IgD-negative memory B cell (primary cell): Measurements from ENCODE around the gene MS4A7. TPM values are rescaled to one million over a fixed set of nuclear protein-coding genes. Genes with fewer than 3 reads are reported as not detected.
A peak's percentile ranks its signal among the peaks of the same experiment; 100 is the strongest.
"Not testable (repeated sequence)": the region's sequence is repeated elsewhere in the genome, so short reads cannot be mapped to it uniquely, and the experiment has no call there.

Experiments
- H3K27ac Mint-ChIP-seq, 3 donors: one replicate each; pipeline ENCODE4 v1.8.0; 2020 to 2022; ENCODE audit warnings: mild to moderate bottlenecking in 3 of 3, mixed read lengths in 3 of 3, moderate library complexity in 1 of 3
- H3K27me3 Mint-ChIP-seq: one replicate; pipeline ENCODE4 v1.8.0; 2021; ENCODE audit warnings: mixed read lengths
- H3K36me3 Mint-ChIP-seq: one replicate; pipeline ENCODE4 v1.8.0; 2020; ENCODE audit warnings: mild to moderate bottlenecking, mixed read lengths
- H3K4me1 Mint-ChIP-seq, 3 donors: one replicate each; pipeline ENCODE4 v1.8.0; 2020 to 2022; ENCODE audit warnings: mixed read lengths in 3 of 3, mild to moderate bottlenecking in 1 of 3
- H3K4me3 Mint-ChIP-seq, 4 donors: one replicate each; pipeline ENCODE4 v1.8.0; 2020 to 2022; ENCODE audit warnings: mild to moderate bottlenecking in 4 of 4, mixed read lengths in 4 of 4, moderate library complexity in 3 of 4
- H3K9me3 Mint-ChIP-seq, 3 donors: one replicate each; pipeline ENCODE4 v1.8.0; 2020 to 2021; ENCODE audit warnings: mixed read lengths in 3 of 3, mild to moderate bottlenecking in 1 of 3
- polyA plus RNA-seq: library from polyadenylated mRNA; unstranded; fragments of 300-500 nt; fragmentation: Illumina TruSeq; gene quantifications from one replicate; pipeline ENCODE4 v1.2.3, GENCODE V29; 2021

Gene MS4A7
- polyA plus RNA-seq, 1 donor from 2014 or later = 16.8 TPM

- Mint-ChIP-seq H3K27ac (peak overlapping the region; percentile 85 to 98 (median 97)), H3K27me3 (no peaks in the 10 kb centered on the region), H3K4me1 (peaks cover 38 to 50% (median 42%) of the 10 kb centered on the region in 3 donors), H3K36me3 (peaks cover 5% of the 10 kb centered on the region), H3K4me3 (peak overlapping the region; percentile 68 to 92 (median 82)), H3K9me3 (peaks cover 3 to 5% (median 4%) of the 10 kb centered on the region in 3 donors)
Observed at GRCh38 chr11:60363542-60364470, 14.5 kb upstream of the MS4A7 start.

- not testable (repeated sequence) for H3K36me3 Mint-ChIP-seq, H3K27me3 Mint-ChIP-seq, H3K9me3 Mint-ChIP-seq
- peak overlapping the region in 2 of 4 donors; percentile 76 to 84 for H3K4me3 Mint-ChIP-seq
- peaks cover 42 to 58% (median 43%) of the 10 kb centered on the region in 3 donors for H3K4me1 Mint-ChIP-seq
- peak overlapping the region; percentile 82 to 98 (median 93) for H3K27ac Mint-ChIP-seq
Observed at GRCh38 chr11:60366262-60366904, 11.9 kb upstream of the MS4A7 start.

GRCh38 chr11:60367009-60367408 lies 11.3 kb upstream of the MS4A7 start:
- no peaks in the 10 kb centered on the region for H3K27me3 Mint-ChIP-seq
- peaks cover 43 to 62% (median 45%) of the 10 kb centered on the region in 3 donors for H3K4me1 Mint-ChIP-seq
- H3K36me3 Mint-ChIP-seq = peaks cover 3% of the 10 kb centered on the region
- H3K27ac Mint-ChIP-seq = peak overlapping the region; percentile 82 to 98 (median 93)
- H3K4me3 Mint-ChIP-seq = peak overlapping the region; percentile 56 to 91 (median 80)
- H3K9me3 Mint-ChIP-seq = peaks cover 0 to 2% (median 0%) of the 10 kb centered on the region in 3 donors

- no peaks in the 10 kb centered on the region for H3K27me3 Mint-ChIP-seq
- peak overlapping the region; percentile 82 to 98 (median 93) for H3K27ac Mint-ChIP-seq
- peaks cover 0 to 2% (median 0%) of the 10 kb centered on the region in 3 donors for H3K9me3 Mint-ChIP-seq
- H3K36me3 Mint-ChIP-seq = peaks cover 3% of the 10 kb centered on the region
- peak overlapping the region; percentile 56 to 91 (median 80) for H3K4me3 Mint-ChIP-seq
- H3K4me1 Mint-ChIP-seq = peaks cover 46 to 64% (median 46%) of the 10 kb centered on the region in 3 donors
Observed at GRCh38 chr11:60367896-60368295, 10.4 kb upstream of the MS4A7 start.

- H3K36me3 Mint-ChIP-seq = peaks cover 3% of the 10 kb centered on the region
- H3K9me3 Mint-ChIP-seq = peaks cover 0 to 2% (median 0%) of the 10 kb centered on the region in 3 donors
- no peak overlapping the region for H3K4me3 Mint-ChIP-seq
- no peaks in the 10 kb centered on the region for H3K27me3 Mint-ChIP-seq
- no peak overlapping the region for H3K27ac Mint-ChIP-seq
- H3K4me1 Mint-ChIP-seq = peaks cover 27 to 52% (median 28%) of the 10 kb centered on the region in 3 donors
Observed at GRCh38 chr11:60370252-60370810, 8.0 kb upstream of the MS4A7 start.

- H3K4me3 Mint-ChIP-seq = no peak overlapping the region
- peaks cover 3% of the 10 kb centered on the region for H3K36me3 Mint-ChIP-seq
- H3K4me1 Mint-ChIP-seq = peaks cover 24 to 50% (median 28%) of the 10 kb centered on the region in 3 donors
Observed at GRCh38 chr11:60370811-60371298, 7.5 kb upstream of the MS4A7 start.

DNA sequence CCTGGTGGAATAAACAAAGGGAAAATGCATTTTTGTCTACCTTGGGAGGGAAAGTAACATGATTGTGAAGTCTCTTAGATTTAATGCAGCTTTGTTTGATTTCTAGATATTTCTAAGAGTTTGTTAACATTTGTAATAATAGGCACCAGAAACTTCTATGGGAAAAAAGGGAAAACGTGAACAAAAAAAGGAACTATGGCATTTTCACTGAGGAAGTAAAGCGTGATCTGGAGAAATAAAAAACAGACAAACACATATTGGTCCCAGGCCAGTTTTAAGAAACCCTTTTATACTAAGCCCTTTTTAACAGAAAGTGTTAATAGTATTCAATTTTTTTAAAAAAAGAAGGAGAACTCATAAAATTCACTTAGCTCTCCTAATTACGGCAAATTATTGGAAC lies 6.9 kb upstream of the MS4A7 start:
- Mint-ChIP-seq H3K9me3 (peaks cover 0 to 2% (median 0%) of the 10 kb centered on the region in 3 donors), H3K36me3 (peaks cover 3% of the 10 kb centered on the region), H3K27ac (no peak overlapping the region), H3K4me1 (peaks cover 20 to 49% (median 30%) of the 10 kb centered on the region in 3 donors), H3K4me3 (no peak overlapping the region), H3K27me3 (no peaks in the 10 kb centered on the region)

More at GRCh38 chr11:60370811-60371298, 7.5 kb upstream of the MS4A7 start:
- Mint-ChIP-seq H3K9me3 (peaks cover 0 to 2% (median 0%) of the 10 kb centered on the region in 3 donors), H3K27me3 (no peaks in the 10 kb centered on the region), H3K27ac (peak overlapping the region in 1 of 3 donors; percentile 53)

DNA sequence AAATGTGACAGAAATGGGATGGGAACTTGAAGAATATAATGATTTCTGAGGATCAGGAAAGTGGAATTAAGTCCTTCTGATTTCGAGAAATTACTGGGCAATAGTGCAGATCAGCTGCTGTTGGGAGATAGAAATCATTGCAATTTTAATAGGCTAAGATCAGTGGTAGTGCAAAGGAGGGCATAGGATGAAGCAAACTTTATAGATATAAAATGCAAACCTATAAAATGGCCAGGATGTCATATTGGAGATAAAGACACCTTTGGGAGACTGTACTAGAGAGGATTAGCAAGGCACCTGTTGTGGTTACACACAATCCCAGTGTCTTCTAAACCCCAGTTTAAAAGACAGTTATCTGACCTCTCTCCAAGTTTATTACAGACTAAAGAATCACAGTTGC lies 6.5 kb upstream of the MS4A7 start:
- H3K36me3 Mint-ChIP-seq = peaks cover 1% of the 10 kb centered on the region
- H3K4me1 Mint-ChIP-seq = peaks cover 23 to 51% (median 33%) of the 10 kb centered on the region in 3 donors
- no peaks in the 10 kb centered on the region for H3K27me3 Mint-ChIP-seq
- no peak overlapping the region for H3K4me3 Mint-ChIP-seq
- H3K9me3 Mint-ChIP-seq = peaks cover 0 to 2% (median 0%) of the 10 kb centered on the region in 3 donors
- H3K27ac Mint-ChIP-seq = no peak overlapping the region

- Mint-ChIP-seq H3K4me3 (peak overlapping the region in 1 of 4 donors; percentile 21), H3K36me3 (no peaks in the 10 kb centered on the region), H3K9me3 (peaks cover 0 to 2% (median 1%) of the 10 kb centered on the region in 3 donors), H3K4me1 (peaks cover 22 to 48% (median 27%) of the 10 kb centered on the region in 3 donors), H3K27ac (peak overlapping the region in 1 of 3 donors; percentile 73), H3K27me3 (no peaks in the 10 kb centered on the region)
Observed at GRCh38 chr11:60372767-60373166, 5.6 kb upstream of the MS4A7 start.

- Mint-ChIP-seq H3K4me1 (peaks cover 28 to 58% (median 36%) of the 10 kb centered on the region in 3 donors), H3K4me3 (peak overlapping the region in 1 of 4 donors; percentile 15), H3K27me3 (no peaks in the 10 kb centered on the region), H3K36me3 (peaks cover 1% of the 10 kb centered on the region), H3K9me3 (peaks cover 0 to 1% (median 1%) of the 10 kb centered on the region in 3 donors), H3K27ac (peak overlapping the region in 2 of 3 donors; percentile 5 to 27)
Observed at GRCh38 chr11:60375316-60375715, 3.0 kb upstream of the MS4A7 start.

- H3K4me1 Mint-ChIP-seq = peaks cover 28 to 59% (median 44%) of the 10 kb centered on the region in 3 donors
Observed at GRCh38 chr11:60376601-60377000, 1.7 kb upstream of the MS4A7 start.

GRCh38 chr11:60377401-60378136 lies 763 bp upstream of the MS4A7 start:
- H3K27me3 Mint-ChIP-seq = no peaks in the 10 kb centered on the region
- peaks cover 0 to 1% (median 1%) of the 10 kb centered on the region in 3 donors for H3K9me3 Mint-ChIP-seq
- H3K4me1 Mint-ChIP-seq = peaks cover 28 to 61% (median 41%) of the 10 kb centered on the region in 3 donors
- H3K4me3 Mint-ChIP-seq = peak overlapping the region; percentile 53 to 92 (median 84)
- peak overlapping the region; percentile 77 to 98 (median 94) for H3K27ac Mint-ChIP-seq
- H3K36me3 Mint-ChIP-seq = peaks cover 1% of the 10 kb centered on the region

More at GRCh38 chr11:60376601-60377000, 1.7 kb upstream of the MS4A7 start:
- Mint-ChIP-seq H3K9me3 (peaks cover 0 to 1% (median 1%) of the 10 kb centered on the region in 3 donors), H3K27ac (peak overlapping the region; percentile 77 to 94 (median 87)), H3K36me3 (peaks cover 1% of the 10 kb centered on the region), H3K27me3 (no peaks in the 10 kb centered on the region), H3K4me3 (peak overlapping the region; percentile 26 to 92 (median 50))

DNA sequence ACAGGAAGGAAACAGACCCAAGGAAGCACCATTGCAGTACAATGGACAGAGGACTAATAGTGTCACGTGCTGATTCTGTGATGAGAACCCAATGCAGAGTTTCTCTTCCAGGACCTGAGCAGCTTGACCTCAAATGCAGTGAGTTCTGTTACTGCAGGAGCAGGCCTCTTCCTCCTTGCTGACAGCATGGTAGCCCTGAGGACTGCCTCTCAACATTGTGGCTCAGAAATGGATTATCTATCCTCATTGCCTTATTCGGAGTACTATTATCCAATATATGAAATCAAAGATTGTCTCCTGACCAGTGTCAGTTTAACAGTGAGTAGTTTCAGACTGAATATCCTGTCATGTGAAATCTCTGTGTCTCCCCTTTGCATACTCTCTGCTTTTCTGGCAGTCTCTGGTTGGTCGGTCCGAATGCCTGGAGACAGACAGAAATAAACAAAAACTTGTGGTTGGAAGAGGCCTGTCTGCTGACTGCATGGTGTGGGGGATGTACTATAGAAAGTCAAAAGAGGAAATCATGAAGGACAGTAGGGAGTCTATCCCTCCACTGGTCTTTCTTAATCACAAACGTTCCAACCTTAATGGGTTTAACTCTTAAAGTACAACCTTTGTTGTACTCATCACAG lies 11.1 kb downstream of the MS4A7 start:
- H3K9me3 Mint-ChIP-seq = peaks cover 0 to 3% (median 2%) of the 10 kb centered on the region in 3 donors
- peaks cover 23 to 32% (median 28%) of the 10 kb centered on the region in 3 donors for H3K4me1 Mint-ChIP-seq
- peaks cover 7% of the 10 kb centered on the region for H3K36me3 Mint-ChIP-seq
- peak overlapping the region; percentile 82 to 96 (median 96) for H3K27ac Mint-ChIP-seq
- no peaks in the 10 kb centered on the region for H3K27me3 Mint-ChIP-seq
- H3K4me3 Mint-ChIP-seq = peak overlapping the region; percentile 42 to 64 (median 56)
